Trophoblast cell (in vitro differentiated cells and primary cell): ENCODE data around the gene P4HB.

Source experiments
- DNase-seq, 2 donors: peaks; one replicate each; pipeline ENCODE4 v3.0.0-alpha.2; 2016
- H2AFZ ChIP-seq: 2 replicates; pipeline ENCODE4 v1.6.1; 2013; ENCODE audit warnings: low read length, moderate library complexity, mild to moderate bottlenecking; ENCODE audit not compliant: insufficient read depth, poor library complexity
- H2AK5ac ChIP-seq: 2 replicates; pipeline ENCODE4 v1.6.1; 2013; ENCODE audit warnings: mild to moderate bottlenecking, low read length
- H2BK120ac ChIP-seq: 2 replicates; pipeline ENCODE4 v1.6.1; 2013; ENCODE audit warnings: low read length, mild to moderate bottlenecking, moderate library complexity; ENCODE audit not compliant: insufficient read depth, poor library complexity
- H2BK12ac ChIP-seq: 2 replicates; pipeline ENCODE4 v1.6.1; 2013; ENCODE audit warnings: mild to moderate bottlenecking, low read length, moderate library complexity
- H2BK5ac ChIP-seq: 2 replicates; pipeline ENCODE4 v1.6.1; 2013; ENCODE audit warnings: low read length, low read depth, moderate library complexity, mild to moderate bottlenecking; ENCODE audit not compliant: poor library complexity
- H3K14ac ChIP-seq: 2 replicates; pipeline ENCODE4 v1.6.1; 2013; ENCODE audit warnings: mild to moderate bottlenecking, low read length
- H3K18ac ChIP-seq: 2 replicates; pipeline ENCODE4 v1.6.1; 2013; ENCODE audit warnings: mild to moderate bottlenecking, low read length
- H3K23ac ChIP-seq: 2 replicates; pipeline ENCODE4 v1.6.1; 2013; ENCODE audit warnings: low read length
- H3K27ac ChIP-seq: 2 replicates; pipeline ENCODE4 v1.5.1; 2013; ENCODE audit warnings: low read depth, mild to moderate bottlenecking, inconsistent platforms, low read length, moderate library complexity
- H3K27me3 ChIP-seq: 2 replicates; pipeline ENCODE4 v1.6.1; 2013; ENCODE audit warnings: inconsistent platforms, mild to moderate bottlenecking, low read length, moderate library complexity; ENCODE audit not compliant: insufficient read depth
- H3K36me3 ChIP-seq, 2 experiments: 1 replicate in 1 of 2; 2 replicates in 1 of 2; pipeline ENCODE4 v1.6.1; 2013; ENCODE audit warnings: low read length in 2 of 2, mild to moderate bottlenecking in 2 of 2, moderate library complexity in 1 of 2; ENCODE audit not compliant: insufficient read depth in 2 of 2, control insufficient read depth in 1 of 2
- H3K4ac ChIP-seq: 2 replicates; pipeline ENCODE4 v1.6.1; 2013; ENCODE audit warnings: low read depth, mild to moderate bottlenecking, low read length, moderate library complexity
- H3K4me1 ChIP-seq, 2 experiments: 1 replicate in 1 of 2; 2 replicates in 1 of 2; pipeline ENCODE4 v1.6.1; 2013; ENCODE audit warnings: low read length in 2 of 2, mild to moderate bottlenecking in 2 of 2, moderate library complexity in 1 of 2; ENCODE audit not compliant: insufficient read depth in 2 of 2, control insufficient read depth in 1 of 2
- H3K4me2 ChIP-seq: 2 replicates; pipeline ENCODE4 v1.6.1; 2013; ENCODE audit warnings: inconsistent platforms, mild to moderate bottlenecking, low read length, moderate library complexity
- H3K4me3 ChIP-seq: 2 replicates; pipeline ENCODE4 v1.5.1; 2013; ENCODE audit warnings: mild to moderate bottlenecking, low read depth, low read length, inconsistent platforms
- H3K79me1 ChIP-seq: one replicate; pipeline ENCODE4 v1.6.1; 2013; ENCODE audit warnings: low read length
- H3K79me2 ChIP-seq: 2 replicates; pipeline ENCODE4 v1.6.1; 2013; ENCODE audit warnings: low read length, mild to moderate bottlenecking; ENCODE audit not compliant: control insufficient read depth, insufficient read depth, poor library complexity
- H3K9ac ChIP-seq: 2 replicates; pipeline ENCODE4 v1.6.1; 2013; ENCODE audit warnings: mild to moderate bottlenecking, low read length
- H3K9me3 ChIP-seq: 2 replicates; pipeline ENCODE4 v1.6.1; 2013; ENCODE audit warnings: low read depth, mild to moderate bottlenecking, control low read depth, inconsistent platforms, low read length; ENCODE audit not compliant: insufficient read depth
- H4K12ac ChIP-seq: 2 replicates; pipeline ENCODE4 v1.6.1; 2013; ENCODE audit warnings: low read depth, mild to moderate bottlenecking, low read length, moderate library complexity
- H4K8ac ChIP-seq: 2 replicates; pipeline ENCODE4 v1.6.1; 2013; ENCODE audit warnings: low read depth, mild to moderate bottlenecking, low read length, moderate library complexity
- H4K91ac ChIP-seq: one replicate; pipeline ENCODE4 v1.6.1; 2013; ENCODE audit warnings: low read depth, mild to moderate bottlenecking, low read length, moderate library complexity
- WGBS: extraction: QIAGEN DNeasy Blood & Tissue Kit; methylation state at CpG from one replicate; pipeline ENCODE4 v1.1.7; 2013; ENCODE audit warnings: missing lambda C conversion rate; ENCODE audit not compliant: insufficient read length, insufficient coverage; ENCODE audit errors: extremely low coverage; 5-methylcytosine and 5-hydroxymethylcytosine counted together

The P4HB gene

DNA sequence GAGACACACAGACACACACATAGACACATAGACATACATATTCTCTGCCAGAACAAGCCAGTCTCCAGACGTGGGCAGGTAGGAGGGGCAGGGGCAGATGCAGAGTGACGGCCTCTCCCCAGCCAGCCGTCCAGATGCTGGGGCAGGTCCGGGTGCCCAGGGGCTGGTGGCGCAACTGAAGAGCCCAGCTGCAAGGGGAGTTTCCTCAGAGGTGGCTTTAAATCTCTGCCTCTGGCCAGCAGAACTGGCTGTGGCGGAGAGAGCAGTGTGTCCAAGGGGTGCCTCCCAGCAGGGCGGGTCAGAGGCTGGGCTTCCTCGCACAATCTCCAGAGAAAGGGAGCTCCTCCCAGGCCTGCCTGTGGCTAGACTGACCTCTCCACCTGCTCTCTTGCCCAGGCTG, 65.8 kb downstream of the P4HB start:
- no peaks in the 10 kb centered on the region for H3K4me1 ChIP-seq
- no peak overlapping the region for H4K91ac ChIP-seq
- H3K36me3 ChIP-seq = no peaks in the 10 kb centered on the region
- no peak overlapping the region for H3K27ac ChIP-seq
- H3K27me3 ChIP-seq = no peaks in the 10 kb centered on the region
- H3K9me3 ChIP-seq = peaks cover 11% of the 10 kb centered on the region
- no peak overlapping the region for H3K23ac ChIP-seq
- peak; percentile 73 to 74 for DNase-seq
- no peak overlapping the region for H3K18ac ChIP-seq
- H2AK5ac ChIP-seq = no peak overlapping the region
- H3K4me3 ChIP-seq = no peak overlapping the region
- H4K8ac ChIP-seq = no peak overlapping the region
- no peak overlapping the region for H2BK12ac ChIP-seq
- H3K4me2 ChIP-seq = no peak overlapping the region
- H3K79me1 ChIP-seq = no peaks in the 10 kb centered on the region
- no peak overlapping the region for H2BK5ac ChIP-seq
- no peaks in the 10 kb centered on the region for H3K79me2 ChIP-seq
- no peak overlapping the region for H3K9ac ChIP-seq
- no CpG with 5 or more reads among the region's 8 CpGs for WGBS
- H3K14ac ChIP-seq = no peak overlapping the region
- H4K12ac ChIP-seq = no peak overlapping the region
- no peak overlapping the region for H3K4ac ChIP-seq
- H2BK120ac ChIP-seq = no peak overlapping the region
- no peak overlapping the region for H2AFZ ChIP-seq

GRCh38 chr17:81794074-81794476, 66.3 kb downstream of the P4HB start:
- no peak overlapping the region for H4K91ac ChIP-seq
- peak overlapping the region; percentile 32 for H3K23ac ChIP-seq
- no peak overlapping the region for H2BK120ac ChIP-seq
- H3K79me2 ChIP-seq = no peaks in the 10 kb centered on the region
- H3K18ac ChIP-seq = no peak overlapping the region
- peaks cover 11% of the 10 kb centered on the region for H3K9me3 ChIP-seq
- no peak overlapping the region for H2AFZ ChIP-seq
- no peak overlapping the region for H3K4me2 ChIP-seq
- H3K36me3 ChIP-seq = no peaks in the 10 kb centered on the region
- H4K12ac ChIP-seq = no peak overlapping the region
- H3K4me1 ChIP-seq = no peaks in the 10 kb centered on the region
- no peak overlapping the region for H4K8ac ChIP-seq
- WGBS = no CpG with 5 or more reads among the region's 3 CpGs
- H2BK5ac ChIP-seq = no peak overlapping the region
- H2BK12ac ChIP-seq = no peak overlapping the region
- no peak overlapping the region for H3K9ac ChIP-seq
- no peak overlapping the region for H3K14ac ChIP-seq
- H3K27me3 ChIP-seq = no peaks in the 10 kb centered on the region
- no peak overlapping the region for H3K27ac ChIP-seq
- H3K4ac ChIP-seq = no peak overlapping the region
- H2AK5ac ChIP-seq = no peak overlapping the region
- H3K4me3 ChIP-seq = peak overlapping the region; percentile 38
- DNase-seq = no peak
- H3K79me1 ChIP-seq = no peaks in the 10 kb centered on the region
